Smooth muscle cell (in vitro differentiated cells): ENCODE measurements around the gene ETS1. TPM values are rescaled to one million over a fixed set of nuclear protein-coding genes. Genes with fewer than 3 reads are reported as not detected.

ENCODE experiments used
- DNase-seq: peaks from one replicate; lab custom pipeline; 2025; ENCODE audit not compliant: unreplicated experiment; lab: John Stamatoyannopoulos, UW
- H2AFZ ChIP-seq: fragments of 200-600 bp; sonication (generic); 2 replicates; pipeline ENCODE4 v1.6.0; 2016; ENCODE audit warnings: antibody characterized with exemption, low read depth, mild to moderate bottlenecking
- H3F3A ChIP-seq: fragments of 200-600 bp; sonication (generic); 2 replicates; pipeline ENCODE4 v1.6.0; 2017; ENCODE audit warnings: antibody characterized with exemption, low read depth
- H3K27ac ChIP-seq: fragments of 200-600 bp; sonication (generic); 2 replicates; pipeline ENCODE4 v1.5.1; 2016; ENCODE audit warnings: low read depth, mild to moderate bottlenecking
- H3K27me3 ChIP-seq: fragments of 200-600 bp; sonication (generic); 2 replicates; pipeline ENCODE4 v1.6.1; 2016; ENCODE audit warnings: low read depth, mild to moderate bottlenecking
- H3K36me3 ChIP-seq: fragments of 200-600 bp; sonication (generic); 2 replicates; pipeline ENCODE4 v1.5.1; 2016; ENCODE audit warnings: low read depth
- H3K4me1 ChIP-seq: fragments of 200-600 bp; sonication (generic); 2 replicates; pipeline ENCODE4 v1.5.1; 2016; ENCODE audit warnings: low read depth
- H3K4me2 ChIP-seq: fragments of 200-600 bp; sonication (generic); 2 replicates; pipeline ENCODE4 v1.6.0; 2016; ENCODE audit warnings: mild to moderate bottlenecking
- H3K4me3 ChIP-seq: fragments of 200-600 bp; sonication (generic); 2 replicates; pipeline ENCODE4 v1.5.1; 2016; ENCODE audit warnings: mild to moderate bottlenecking
- H3K79me2 ChIP-seq: fragments of 200-600 bp; sonication (generic); 2 replicates; pipeline ENCODE4 v1.6.0; 2016; ENCODE audit warnings: low read depth, mild to moderate bottlenecking
- H3K9ac ChIP-seq: fragments of 200-600 bp; sonication (generic); 2 replicates; pipeline ENCODE4 v1.6.0; 2016; ENCODE audit warnings: low read depth
- H3K9me3 ChIP-seq: fragments of 200-600 bp; sonication (generic); replicated peaks from 2 replicates; pipeline ENCODE4 v1.5.1; 2016; ENCODE audit warnings: low read depth
- H4K20me1 ChIP-seq: fragments of 200-600 bp; sonication (generic); 2 replicates; pipeline ENCODE4 v1.6.0; 2016; ENCODE audit warnings: low read depth
- WGBS: methylation state at CpG from one replicate; pipeline ENCODE4 v1.1.7; 2016; ENCODE audit warnings: low lambda C conversion rate; 5-methylcytosine and 5-hydroxymethylcytosine counted together
- polyA plus RNA-seq: library from polyadenylated mRNA; unstranded; fragments of >200 nt; fragmentation: Nextera tagmentation; extraction: Ambion mirVana; gene quantifications from 2 replicates; pipeline ENCODE4 v1.2.1, GENCODE V29; 2016
- total RNA-seq: library from RNA; depleted of rRNA; stranded (reverse); fragments of >200 nt; gene quantifications from 2 replicates; pipeline ENCODE4 v1.2.3, GENCODE V29; 2014
- TF ChIP-seq, protein P1 (sequence below): fragments of 200-600 bp; sonication (generic); IDR thresholded peaks from 2 replicates; pipeline ENCODE4 v1.5.1; 2017; ENCODE audit warnings: borderline replicate concordance, mild to moderate bottlenecking, antibody characterized with exemption; ENCODE audit not compliant: insufficient read depth, poor library complexity, severe bottlenecking

ETS1 gene
- total and polyA plus RNA-seq, 2 experiments from 2014 or later: 4.1 to 22.8 TPM

DNA sequence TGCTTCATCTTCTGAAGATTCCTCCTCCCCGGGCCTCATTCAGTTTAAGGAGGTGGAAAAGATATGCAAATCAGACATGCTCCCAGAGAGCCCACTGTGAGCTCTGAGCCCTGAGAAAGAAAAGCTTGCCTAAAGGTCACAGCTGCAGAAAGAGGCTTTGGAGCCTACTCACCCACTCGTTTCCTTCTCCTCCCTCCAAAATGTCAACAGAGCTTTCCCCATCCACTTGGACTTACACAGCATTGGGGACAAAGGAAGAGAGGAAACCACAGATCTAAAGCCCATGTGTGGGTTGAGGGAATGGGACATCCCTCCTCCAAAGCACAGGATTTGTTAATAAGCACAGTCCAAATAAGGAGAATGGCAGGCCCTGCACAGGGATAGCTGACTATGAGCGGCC, 158.4 kb downstream of the ETS1 start:
- H4K20me1 ChIP-seq: no peaks in the 10 kb centered on the region
- H3K4me2 ChIP-seq: peak overlapping the region; percentile 71
- peaks cover 8% of the 10 kb centered on the region for H3F3A ChIP-seq
- no peak overlapping the region for H3K4me3 ChIP-seq
- no peaks in the 10 kb centered on the region for H3K9me3 ChIP-seq
- DNase-seq: no peak
- no peak overlapping the region for H3K9ac ChIP-seq
- H3K27ac ChIP-seq: peak overlapping the region; percentile 58
- TF ChIP-seq, protein P1, sequence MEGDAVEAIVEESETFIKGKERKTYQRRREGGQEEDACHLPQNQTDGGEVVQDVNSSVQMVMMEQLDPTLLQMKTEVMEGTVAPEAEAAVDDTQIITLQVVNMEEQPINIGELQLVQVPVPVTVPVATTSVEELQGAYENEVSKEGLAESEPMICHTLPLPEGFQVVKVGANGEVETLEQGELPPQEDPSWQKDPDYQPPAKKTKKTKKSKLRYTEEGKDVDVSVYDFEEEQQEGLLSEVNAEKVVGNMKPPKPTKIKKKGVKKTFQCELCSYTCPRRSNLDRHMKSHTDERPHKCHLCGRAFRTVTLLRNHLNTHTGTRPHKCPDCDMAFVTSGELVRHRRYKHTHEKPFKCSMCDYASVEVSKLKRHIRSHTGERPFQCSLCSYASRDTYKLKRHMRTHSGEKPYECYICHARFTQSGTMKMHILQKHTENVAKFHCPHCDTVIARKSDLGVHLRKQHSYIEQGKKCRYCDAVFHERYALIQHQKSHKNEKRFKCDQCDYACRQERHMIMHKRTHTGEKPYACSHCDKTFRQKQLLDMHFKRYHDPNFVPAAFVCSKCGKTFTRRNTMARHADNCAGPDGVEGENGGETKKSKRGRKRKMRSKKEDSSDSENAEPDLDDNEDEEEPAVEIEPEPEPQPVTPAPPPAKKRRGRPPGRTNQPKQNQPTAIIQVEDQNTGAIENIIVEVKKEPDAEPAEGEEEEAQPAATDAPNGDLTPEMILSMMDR: no peak
- H3K27me3 ChIP-seq: no peaks in the 10 kb centered on the region
- WGBS: 15% methylated on average over 3 of the region's 3 CpGs
- H2AFZ ChIP-seq: peak overlapping the region; percentile 63
- H3K36me3 ChIP-seq: no peaks in the 10 kb centered on the region
- peaks cover 13% of the 10 kb centered on the region for H3K4me1 ChIP-seq
- H3K79me2 ChIP-seq: no peaks in the 10 kb centered on the region

DNA sequence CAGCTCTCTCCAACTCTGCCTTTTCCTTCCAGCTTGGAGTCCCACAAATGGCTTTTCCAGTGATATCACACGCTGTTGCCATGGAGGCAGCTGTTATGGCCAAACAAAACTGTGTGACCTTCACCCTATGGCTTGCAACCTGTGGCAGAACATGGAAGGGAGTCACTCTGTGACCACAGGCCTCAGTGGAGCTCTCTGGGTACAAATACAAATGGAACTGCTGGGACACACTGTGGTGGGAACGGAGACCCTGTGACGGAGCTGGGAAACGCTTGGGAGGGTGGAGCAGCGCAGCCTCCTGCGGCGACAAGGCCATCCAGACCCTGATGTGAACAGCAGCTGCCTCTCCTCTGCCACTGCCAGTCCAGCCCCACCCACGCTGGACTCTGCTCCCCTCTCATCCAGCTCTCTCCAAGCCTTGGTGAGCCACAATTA, 162.5 kb downstream of the ETS1 start:
- Histone ChIP-seq H4K20me1 (no peaks in the 10 kb centered on the region), H3K9me3 (no peaks in the 10 kb centered on the region), H3K9ac (peak overlapping the region; percentile 53), H2AFZ (no peak overlapping the region), H3K4me3 (no peak overlapping the region), H3K79me2 (no peaks in the 10 kb centered on the region), H3K4me2 (no peak overlapping the region), H3K36me3 (no peaks in the 10 kb centered on the region), H3K4me1 (peaks cover 13% of the 10 kb centered on the region), H3F3A (peaks cover 23% of the 10 kb centered on the region), H3K27me3 (no peaks in the 10 kb centered on the region), H3K27ac (peak overlapping the region; percentile 51)
- TF ChIP-seq, protein P1: no peak
- DNase-seq: no peak
- WGBS: 89% methylated on average over 7 of the region's 8 CpGs

DNA sequence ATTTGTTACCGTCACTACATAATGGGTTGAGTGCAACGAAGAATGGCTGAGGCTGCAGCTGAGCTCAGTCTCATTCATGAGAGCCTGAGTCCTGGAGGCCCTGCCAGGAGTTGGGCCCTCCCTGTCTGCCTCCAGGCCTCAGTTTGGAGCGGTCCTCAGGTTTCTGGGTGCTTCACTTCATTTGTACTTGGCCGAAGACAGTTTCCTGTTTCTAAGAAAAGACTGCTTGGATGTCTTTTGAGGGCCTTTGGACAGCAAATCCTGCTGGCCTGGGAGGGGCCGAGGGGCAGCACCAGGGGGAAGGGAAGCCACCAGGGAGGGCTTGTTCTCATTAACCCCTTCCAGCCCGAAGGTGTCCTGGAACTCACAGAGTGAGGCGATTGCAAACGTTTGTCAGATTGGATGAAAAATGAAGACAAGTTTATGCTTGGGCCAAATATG, 163.1 kb downstream of the ETS1 start:
- WGBS: 52% methylated on average over 8 of the region's 8 CpGs
- H3K4me2 ChIP-seq: no peak overlapping the region
- H3K9me3 ChIP-seq: no peaks in the 10 kb centered on the region
- H3K27ac ChIP-seq: peak overlapping the region; percentile 51
- no peak overlapping the region for H3K4me3 ChIP-seq
- H3K4me1 ChIP-seq: peaks cover 13% of the 10 kb centered on the region
- no peaks in the 10 kb centered on the region for H3K27me3 ChIP-seq
- no peak for DNase-seq
- peak overlapping the region; percentile 53 for H3K9ac ChIP-seq
- H3K79me2 ChIP-seq: no peaks in the 10 kb centered on the region
- H3K36me3 ChIP-seq: no peaks in the 10 kb centered on the region
- H3F3A ChIP-seq: peaks cover 28% of the 10 kb centered on the region
- TF ChIP-seq, protein P1: no peak
- H2AFZ ChIP-seq: peak overlapping the region; percentile 29
- H4K20me1 ChIP-seq: no peaks in the 10 kb centered on the region
